Activated CD8-positive, alpha-beta memory T cell treated with anti-CD3 and anti-CD28 coated beads, Interleukin-2, amount 50 U/mL, for 24 hours (primary cell): ENCODE results near the gene SSC5D.

Experiments
- DNase-seq: peaks from one replicate; pipeline ENCODE4 v3.0.0-alpha.2; 2020; ENCODE audit errors: extremely low read depth

SSC5D gene

GRCh38 chr19:55554741-55555152 is 66.5 kb downstream of the SSC5D start:
- no peak for DNase-seq

GRCh38 chr19:55559684-55560083 is 71.4 kb downstream of the SSC5D start:
- no peak for DNase-seq

GRCh38 chr19:55563261-55563690 is 75.0 kb downstream of the SSC5D start:
- DNase-seq = no peak

GRCh38 chr19:55566823-55567222 is 78.6 kb downstream of the SSC5D start:
- no peak for DNase-seq

- DNase-seq = no peak
Measured at GRCh38 chr19:55567708-55568328, 79.6 kb downstream of the SSC5D start.
